Testis (tissue), 2 donors: ENCODE results near the gene SLC9A4.
"Not testable (repeated sequence)": the region's sequence is repeated elsewhere in the genome, so short reads cannot be mapped to it uniquely, and the experiment has no call there.

ENCODE experiments used
- POLR2A ChIP-seq: fragments of 450-650 bp; IDR thresholded peaks from one replicate; pipeline ENCODE4 v1.6.1; 2017; ENCODE audit warnings: antibody characterized with exemption, mild to moderate bottlenecking, moderate library complexity
- TF ChIP-seq, protein P1 (sequence below), 3 experiments: fragments of 450-650 bp in 2 of 3; fragments of 200-600 bp in 1 of 3; sonication (generic) in 1 of 3; IDR thresholded peaks; one replicate each; pipeline ENCODE4 v1.5.1; 2016 to 2019; ENCODE audit warnings: antibody characterized with exemption in 3 of 3, mild to moderate bottlenecking in 2 of 3, moderate library complexity in 1 of 3

DNA sequence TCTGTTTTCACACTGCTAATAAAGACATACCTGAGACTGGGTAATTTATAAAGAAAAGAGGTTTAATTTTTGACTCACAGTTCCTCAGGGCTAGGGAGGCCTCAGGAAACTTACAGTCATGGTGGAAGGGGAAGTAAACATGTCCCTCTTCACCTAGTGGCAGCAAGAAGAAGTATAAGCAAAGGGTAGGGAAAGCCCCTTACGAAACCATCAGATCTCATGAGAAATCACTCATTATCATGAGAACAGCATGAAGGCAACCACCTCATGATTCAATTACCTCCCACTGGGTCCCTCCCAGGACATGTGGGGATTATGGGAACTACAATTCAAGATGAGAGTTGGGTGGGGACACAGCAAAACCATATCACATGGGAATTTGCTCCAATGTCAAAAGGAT is 89.5 kb downstream of the SLC9A4 start:
- TF ChIP-seq, protein P1, sequence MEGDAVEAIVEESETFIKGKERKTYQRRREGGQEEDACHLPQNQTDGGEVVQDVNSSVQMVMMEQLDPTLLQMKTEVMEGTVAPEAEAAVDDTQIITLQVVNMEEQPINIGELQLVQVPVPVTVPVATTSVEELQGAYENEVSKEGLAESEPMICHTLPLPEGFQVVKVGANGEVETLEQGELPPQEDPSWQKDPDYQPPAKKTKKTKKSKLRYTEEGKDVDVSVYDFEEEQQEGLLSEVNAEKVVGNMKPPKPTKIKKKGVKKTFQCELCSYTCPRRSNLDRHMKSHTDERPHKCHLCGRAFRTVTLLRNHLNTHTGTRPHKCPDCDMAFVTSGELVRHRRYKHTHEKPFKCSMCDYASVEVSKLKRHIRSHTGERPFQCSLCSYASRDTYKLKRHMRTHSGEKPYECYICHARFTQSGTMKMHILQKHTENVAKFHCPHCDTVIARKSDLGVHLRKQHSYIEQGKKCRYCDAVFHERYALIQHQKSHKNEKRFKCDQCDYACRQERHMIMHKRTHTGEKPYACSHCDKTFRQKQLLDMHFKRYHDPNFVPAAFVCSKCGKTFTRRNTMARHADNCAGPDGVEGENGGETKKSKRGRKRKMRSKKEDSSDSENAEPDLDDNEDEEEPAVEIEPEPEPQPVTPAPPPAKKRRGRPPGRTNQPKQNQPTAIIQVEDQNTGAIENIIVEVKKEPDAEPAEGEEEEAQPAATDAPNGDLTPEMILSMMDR (IDR thresholded peaks at IDR 0.05), result not testable (repeated sequence)
- not testable (repeated sequence) for TF ChIP-seq POLR2A
